Measurements from ENCODE around the gene NKX2-2.

- TF ChIP-seq CTCF (IDR thresholded peaks at IDR 0.05; ENCODE audit: insufficient read depth, low read depth, low read length) = no peak
- TF ChIP-seq EZH2 (IDR thresholded peaks at IDR 0.05; ENCODE audit: insufficient read depth, low read length) = no peak
Measured at GRCh38 chr20:21519136-21519584, 5.3 kb upstream of the NKX2-2 start.

Data from astrocyte (in vitro differentiated cells and primary cell).